Ovary (tissue), 9 donors: ENCODE data around the gene CCL28. TPM values are rescaled to one million over a fixed set of nuclear protein-coding genes. Genes with fewer than 3 reads are reported as not detected.

Experiments
- DNase-seq, 5 donors: peaks; one replicate each; pipeline ENCODE4 v3.0.0-alpha.2; 2019 to 2020
- H3K27ac ChIP-seq, 2 donors: fragments of 200-600 bp; one replicate each; pipeline versions ENCODE4 v1.5.1 to v1.8.0; 2019 to 2022
- H3K27me3 ChIP-seq: fragments of 200-600 bp; one replicate; pipeline ENCODE4 v1.8.0; 2022
- H3K36me3 ChIP-seq: fragments of 200-600 bp; sonication (generic); one replicate; pipeline ENCODE4 v1.5.1; 2019
- H3K4me1 ChIP-seq: one replicate; pipeline ENCODE4 v1.8.1; 2013; ENCODE audit warnings: mild to moderate bottlenecking, moderate library complexity; ENCODE audit not compliant: insufficient read depth
- H3K4me3 ChIP-seq: fragments of 200-600 bp; sonication (generic); one replicate; pipeline ENCODE4 v1.5.1; 2017
- H3K9me3 ChIP-seq, 2 donors: fragments of 200-600 bp in 1 of 2; sonication (generic) in 1 of 2; one replicate each; pipeline versions ENCODE4 v1.5.1 to v1.8.1; 2013 to 2019; ENCODE audit warnings: mild to moderate bottlenecking in 1 of 2, moderate library complexity in 1 of 2
- EP300 ChIP-seq: sonication (generic); formaldehyde crosslinking; IDR thresholded peaks from one replicate; pipeline ENCODE4 v1.6.1; 2017; ENCODE audit warnings: antibody characterized with exemption
- POLR2A ChIP-seq: fragments of 450-650 bp; IDR thresholded peaks from one replicate; pipeline ENCODE4 v1.6.1; 2017; ENCODE audit warnings: antibody characterized with exemption, mild to moderate bottlenecking, moderate library complexity
- WGBS, 3 donors: extraction: QIAGEN DNeasy Blood & Tissue Kit in 1 of 3; methylation state at CpG; one replicate each; pipeline versions ENCODE4 v1.1.5 to v1.1.7; 2013 to 2017; 5-methylcytosine and 5-hydroxymethylcytosine counted together
- intact Hi-C, 4 donors: fragments of 100-400 bp; cut with DNase I; formaldehyde crosslinking; loops; one replicate each; pipeline versions ENCODE4 v1.11.0 to v1.15.1; 2022 to 2023
- polyA plus RNA-seq, 2 donors: library from polyadenylated mRNA; stranded (reverse); fragments of 200-250 nt in 1 of 2; fragments of 350-450 nt in 1 of 2; fragmentation: Illumina TruSeq in 1 of 2; extraction: RNeasy Lipid Tissue Mini Kit (QIAGEN cat#74804) in 1 of 2; gene quantifications; one replicate each; pipeline ENCODE4 v1.2.3, GENCODE V29; 2013 to 2014
- total RNA-seq, 7 donors: library from RNA; depleted of rRNA in 2 of 7; stranded (reverse); fragments of >200 nt in 2 of 7; fragmentation: NEBNext Ultra II Directional in 3 of 7; extraction: Animal tissue kit (Norgen Biotek cat#: 25700) in 3 of 7; gene quantifications; one replicate each; pipeline versions ENCODE4 v1.1.0 to v1.2.4, GENCODE V29; 2016 to 2023
- TF ChIP-seq, protein P1 (sequence below), 3 donors: fragments of 450-650 bp in 2 of 3; fragments of 200-600 bp in 1 of 3; IDR thresholded peaks; one replicate each; pipeline versions ENCODE4 v1.5.1 to v1.8.0; 2016 to 2022; ENCODE audit warnings: antibody characterized with exemption in 3 of 3, mild to moderate bottlenecking in 1 of 3
- donor health status: DM: no; HTN: no; CAD: no; lungs with moderate emphysema.
- donor health status: DM: no; HTN: no; CAD: no.
- donor health status: Bipolar disorder and iron deficiency.
- donor health status: DM: yes; HTN: yes; CAD: no.
- donor health status: DM: no; HTN: no; CAD: no.
- donor health status: DM: yes; HTN: yes; CAD: no.

Gene CCL28
- total and polyA plus RNA-seq, 9 donors, result 0.59 to 3.2 (median 1.9) TPM; not detected in 1

- no peak for TF ChIP-seq POLR2A
- TF ChIP-seq, protein P1, sequence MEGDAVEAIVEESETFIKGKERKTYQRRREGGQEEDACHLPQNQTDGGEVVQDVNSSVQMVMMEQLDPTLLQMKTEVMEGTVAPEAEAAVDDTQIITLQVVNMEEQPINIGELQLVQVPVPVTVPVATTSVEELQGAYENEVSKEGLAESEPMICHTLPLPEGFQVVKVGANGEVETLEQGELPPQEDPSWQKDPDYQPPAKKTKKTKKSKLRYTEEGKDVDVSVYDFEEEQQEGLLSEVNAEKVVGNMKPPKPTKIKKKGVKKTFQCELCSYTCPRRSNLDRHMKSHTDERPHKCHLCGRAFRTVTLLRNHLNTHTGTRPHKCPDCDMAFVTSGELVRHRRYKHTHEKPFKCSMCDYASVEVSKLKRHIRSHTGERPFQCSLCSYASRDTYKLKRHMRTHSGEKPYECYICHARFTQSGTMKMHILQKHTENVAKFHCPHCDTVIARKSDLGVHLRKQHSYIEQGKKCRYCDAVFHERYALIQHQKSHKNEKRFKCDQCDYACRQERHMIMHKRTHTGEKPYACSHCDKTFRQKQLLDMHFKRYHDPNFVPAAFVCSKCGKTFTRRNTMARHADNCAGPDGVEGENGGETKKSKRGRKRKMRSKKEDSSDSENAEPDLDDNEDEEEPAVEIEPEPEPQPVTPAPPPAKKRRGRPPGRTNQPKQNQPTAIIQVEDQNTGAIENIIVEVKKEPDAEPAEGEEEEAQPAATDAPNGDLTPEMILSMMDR (IDR thresholded peaks at IDR 0.05), result no peak
- 39 to 48% (median 47%) methylated on average over 2 of the region's 2 CpGs for WGBS, 3 donors
- Histone ChIP-seq H3K4me3 (no peak overlapping the region), H3K4me1 (no peaks in the 10 kb centered on the region), H3K27ac (no peak overlapping the region), H3K27me3 (no peaks in the 10 kb centered on the region), H3K9me3 (no peaks in the 10 kb centered on the region), H3K36me3 (no peaks in the 10 kb centered on the region)
- DNase-seq, result no peak
- intact Hi-C loops, result no loop called here
These were observed 48.6 kb downstream of the CCL28 start for GRCh38 chr5:43363445-43364152.

- WGBS, 3 donors, result 76 to 85% (median 82%) methylated on average over 3 of the region's 3 CpGs
- no peak overlapping the region for H3K27ac ChIP-seq
- H3K27me3 ChIP-seq, result no peaks in the 10 kb centered on the region
- intact Hi-C loops, result no loop called here
- H3K4me1 ChIP-seq, result no peaks in the 10 kb centered on the region
- DNase-seq, result no peak
- TF ChIP-seq, protein P1 (IDR thresholded peaks at IDR 0.05), result no peak
- TF ChIP-seq POLR2A (no peak), EP300 (no peak)
- H3K4me3 ChIP-seq, result no peak overlapping the region
- H3K9me3 ChIP-seq, result no peaks in the 10 kb centered on the region
- no peaks in the 10 kb centered on the region for H3K36me3 ChIP-seq
These were observed 49.3 kb downstream of the CCL28 start for GRCh38 chr5:43362725-43363435.

DNA sequence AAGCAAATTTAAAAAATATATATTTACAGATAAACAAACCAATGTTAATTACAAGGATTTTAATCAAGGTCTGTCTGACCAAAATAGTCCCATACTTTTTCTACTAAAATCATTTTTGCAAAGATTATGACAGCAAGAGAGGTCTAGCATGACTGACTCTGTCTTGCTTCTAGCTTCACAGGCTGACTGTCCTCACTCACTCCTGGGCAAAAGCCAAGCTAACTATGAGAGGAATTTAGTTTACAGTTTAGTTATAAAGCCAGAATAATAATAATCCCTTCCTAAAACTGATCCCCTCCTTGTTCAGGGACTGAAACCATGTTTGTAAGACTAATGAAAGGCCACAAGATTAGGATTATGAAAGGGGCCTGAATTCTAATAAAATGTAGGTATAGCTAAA is 53.5 kb downstream of the CCL28 start:
- Histone ChIP-seq H3K27me3 (no peaks in the 10 kb centered on the region), H3K9me3 (no peaks in the 10 kb centered on the region), H3K4me3 (no peak overlapping the region), H3K4me1 (no peaks in the 10 kb centered on the region), H3K27ac (no peak overlapping the region), H3K36me3 (no peaks in the 10 kb centered on the region)
- DNase-seq, result no peak
- TF ChIP-seq POLR2A, result no peak
- no peak for TF ChIP-seq EP300
- TF ChIP-seq, protein P1 (IDR thresholded peaks at IDR 0.05), result no peak
- intact Hi-C loops, result no loop called here

GRCh38 chr5:43358301-43358700 is 53.9 kb downstream of the CCL28 start:
- Histone ChIP-seq H3K4me1 (no peaks in the 10 kb centered on the region), H3K4me3 (no peak overlapping the region), H3K9me3 (no peaks in the 10 kb centered on the region), H3K27ac (no peak overlapping the region), H3K36me3 (no peaks in the 10 kb centered on the region), H3K27me3 (no peaks in the 10 kb centered on the region)
- 2 to 12% (median 4%) methylated on average over 3 of the region's 3 CpGs for WGBS, 3 donors
- intact Hi-C loops, result no loop called here
- no peak for DNase-seq
- no peak for TF ChIP-seq EP300
- TF ChIP-seq, protein P1 (IDR thresholded peaks at IDR 0.05), result no peak
- no peak for TF ChIP-seq POLR2A
